HG03432 (cell line): Measurements from ENCODE around the gene NECTIN2.
"Not testable (repeated sequence)": the region's sequence is repeated elsewhere in the genome, so short reads cannot be mapped to it uniquely, and the experiment has no call there.

Experiments
- ATAC-seq: cut with Tn5 transposase; IDR thresholded peaks from one replicate; pipeline ENCODE4 v1.9.1; 2021; ENCODE audit warnings: mild to moderate bottlenecking, moderate library complexity; ENCODE audit not compliant: unreplicated experiment

Gene NECTIN2

DNA sequence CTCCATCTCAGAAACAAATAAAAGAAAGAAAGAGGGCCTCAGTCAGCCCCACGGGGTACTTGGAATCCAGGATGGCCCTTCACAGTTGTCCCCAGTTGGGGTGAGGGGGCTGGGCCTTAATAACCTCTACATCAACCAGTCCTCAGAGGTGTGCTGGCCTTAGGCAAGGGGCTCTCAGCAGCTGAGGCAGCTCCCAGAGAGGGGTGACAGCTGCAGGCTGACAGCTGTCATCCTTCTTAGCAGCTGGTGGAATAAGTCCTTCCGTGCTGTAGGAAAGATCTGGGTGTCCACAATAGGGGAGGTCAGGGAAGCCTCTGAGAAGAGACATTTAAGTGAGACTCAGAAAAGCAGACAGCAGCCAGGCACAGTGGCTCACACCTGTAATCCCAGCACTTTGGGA is 29.8 kb upstream of the NECTIN2 start:
- no peak for ATAC-seq

DNA sequence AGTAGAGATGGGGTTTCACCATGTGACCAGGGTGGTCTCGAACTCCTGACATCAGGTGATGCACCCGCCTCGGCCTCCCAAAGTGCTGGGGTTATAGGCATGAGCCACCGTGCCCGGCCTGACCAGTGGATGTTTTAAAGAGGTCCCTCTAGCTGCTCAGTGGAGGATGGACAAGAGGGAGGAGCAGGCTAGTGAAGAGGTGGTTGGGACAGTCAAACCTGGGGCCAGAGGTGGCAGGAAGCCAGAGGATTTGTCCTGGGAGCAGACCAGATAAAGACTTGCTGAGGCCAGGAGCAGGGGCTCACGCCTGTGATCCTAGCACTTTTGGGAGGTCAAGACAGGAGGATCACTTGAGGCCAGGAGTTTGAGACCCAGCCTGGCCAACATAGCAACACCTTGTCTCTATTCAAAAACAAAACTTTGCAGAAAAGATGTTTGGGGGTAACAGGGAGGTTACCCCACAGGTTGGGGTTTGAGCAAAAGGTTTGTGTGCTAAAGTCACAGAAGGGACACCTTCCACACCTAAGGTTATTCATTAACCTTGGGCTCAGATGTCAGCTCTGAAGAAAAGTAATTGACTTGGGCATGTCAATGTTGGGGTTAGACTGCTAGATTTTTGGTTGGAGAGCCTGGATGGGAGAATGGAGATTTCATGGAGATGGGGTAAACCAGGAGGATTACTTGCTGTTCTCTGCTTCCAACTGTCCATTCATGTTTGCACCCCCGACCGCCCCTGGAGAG is 28.2 kb upstream of the NECTIN2 start:
- no peak for ATAC-seq

DNA sequence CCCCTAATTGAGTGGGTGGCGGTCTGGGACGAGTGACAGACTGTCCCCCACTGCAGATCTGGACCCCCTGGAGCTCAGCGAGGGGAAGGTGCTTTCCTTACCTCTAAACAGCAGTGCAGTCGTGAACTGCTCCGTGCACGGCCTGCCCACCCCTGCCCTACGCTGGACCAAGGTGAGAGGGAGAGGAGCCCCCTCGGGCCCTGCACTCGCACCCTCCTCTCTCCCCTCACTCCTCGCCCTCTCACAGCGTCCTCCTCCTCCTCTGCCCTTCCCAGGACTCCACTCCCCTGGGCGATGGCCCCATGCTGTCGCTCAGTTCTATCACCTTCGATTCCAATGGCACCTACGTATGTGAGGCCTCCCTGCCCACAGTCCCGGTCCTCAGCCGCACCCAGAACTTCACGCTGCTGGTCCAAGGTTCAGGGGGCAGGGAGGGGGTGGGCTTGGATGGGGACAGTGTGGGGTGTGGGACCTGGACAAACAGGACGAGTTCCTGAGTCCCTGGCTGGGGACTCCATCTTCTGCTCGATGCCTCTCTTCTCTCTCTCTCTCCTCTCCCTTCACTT is 27.5 kb upstream of the NECTIN2 start:
- ATAC-seq = no peak

DNA sequence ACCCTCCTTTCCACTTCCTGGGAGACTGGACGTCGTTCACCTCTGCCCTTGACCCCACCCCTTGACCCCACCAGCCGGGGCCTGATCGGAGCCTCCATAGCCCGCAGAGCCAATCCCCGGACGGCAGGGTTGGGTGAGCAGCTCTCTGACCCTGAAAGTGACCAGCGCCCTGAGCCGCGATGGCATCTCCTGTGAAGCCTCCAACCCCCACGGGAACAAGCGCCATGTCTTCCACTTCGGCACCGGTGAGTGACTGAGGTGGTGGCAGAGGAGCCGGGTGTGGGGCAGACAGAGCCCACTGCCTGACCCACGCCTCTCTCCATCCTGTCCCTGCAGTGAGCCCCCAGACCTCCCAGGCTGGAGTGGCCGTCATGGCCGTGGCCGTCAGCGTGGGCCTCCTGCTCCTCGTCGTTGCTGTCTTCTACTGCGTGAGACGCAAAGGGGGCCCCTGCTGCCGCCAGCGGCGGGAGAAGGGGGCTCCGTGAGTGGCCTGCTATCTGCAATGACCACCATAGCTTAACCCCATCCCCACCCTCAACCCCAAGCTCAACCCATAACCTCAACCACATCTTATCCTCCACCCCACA is 26.8 kb upstream of the NECTIN2 start:
- ATAC-seq = no peak

- ATAC-seq = no peak
These were observed 25.2 kb upstream of the NECTIN2 start for GRCh38 chr19:44820648-44821609.

GRCh38 chr19:44822177-44822576 is 23.9 kb upstream of the NECTIN2 start:
- no peak for ATAC-seq

- ATAC-seq = no peak
These were observed 23.3 kb upstream of the NECTIN2 start for GRCh38 chr19:44822670-44823372.

- no peak for ATAC-seq
These were observed 22.8 kb upstream of the NECTIN2 start for GRCh38 chr19:44823373-44823698.

- ATAC-seq = no peak
These were observed 21.3 kb upstream of the NECTIN2 start for GRCh38 chr19:44824761-44825160.

DNA sequence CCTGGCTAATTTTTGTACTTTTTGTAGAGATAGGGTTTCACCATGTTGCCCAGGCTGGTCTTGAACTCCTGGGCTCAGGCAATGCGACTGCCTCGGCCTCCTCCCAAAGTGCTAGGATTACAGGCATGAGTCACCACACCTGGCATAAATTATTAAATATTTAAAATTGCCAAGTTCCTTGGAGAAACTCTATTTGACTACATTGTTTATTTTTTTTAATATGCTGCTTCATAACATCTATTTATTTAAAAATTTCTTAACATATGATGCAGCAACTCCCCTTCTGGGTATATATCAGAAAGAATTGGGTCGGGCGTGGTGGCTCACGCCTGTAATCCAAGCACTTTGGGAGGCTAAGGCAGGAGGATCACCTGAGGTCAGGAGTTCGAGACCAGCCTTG is 13.2 kb upstream of the NECTIN2 start:
- not testable (repeated sequence) for ATAC-seq

DNA sequence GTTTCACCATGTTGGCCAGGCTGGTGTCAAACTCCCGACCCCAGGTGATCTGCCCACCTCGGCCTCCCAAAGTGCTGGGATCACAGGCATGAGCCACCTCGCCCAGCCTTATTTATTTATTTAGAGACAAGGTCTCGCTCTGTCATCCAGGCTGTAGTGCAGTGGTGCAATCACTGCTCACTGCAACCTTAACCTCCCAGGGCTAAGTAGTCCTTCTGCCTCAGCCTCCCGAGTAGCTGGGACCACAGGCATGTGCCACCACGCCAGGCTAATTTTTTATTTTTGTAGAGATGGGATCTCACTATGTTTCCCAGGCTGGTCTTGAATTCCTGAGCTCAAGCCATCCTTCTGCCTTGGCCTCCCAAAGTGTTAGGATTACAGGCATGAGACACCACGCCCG is 11.7 kb upstream of the NECTIN2 start:
- not testable (repeated sequence) for ATAC-seq

GRCh38 chr19:44839276-44839675 is 6.8 kb upstream of the NECTIN2 start:
- ATAC-seq = no peak

DNA sequence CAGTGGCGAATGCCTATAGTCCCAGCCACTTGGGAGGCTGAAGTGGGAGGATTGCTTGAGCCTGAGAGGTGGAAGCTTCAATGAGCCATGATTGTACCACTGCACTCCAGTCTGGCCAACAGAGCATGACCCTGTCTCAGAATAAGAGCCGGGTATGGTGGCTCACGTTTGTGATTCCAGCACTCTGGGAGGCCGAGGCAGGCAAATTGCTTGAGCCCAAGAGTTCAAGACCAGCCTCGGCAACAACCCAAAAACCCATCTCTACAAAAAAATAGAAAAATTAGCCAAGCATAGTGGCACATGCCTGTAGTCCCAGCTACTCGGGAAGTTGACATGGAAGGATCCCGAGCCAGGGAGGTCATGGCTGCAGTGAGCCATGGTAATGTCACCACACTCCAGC is 5.3 kb upstream of the NECTIN2 start:
- ATAC-seq = no peak

- no peak for ATAC-seq
These were observed 4.9 kb upstream of the NECTIN2 start for GRCh38 chr19:44841231-44841630.

DNA sequence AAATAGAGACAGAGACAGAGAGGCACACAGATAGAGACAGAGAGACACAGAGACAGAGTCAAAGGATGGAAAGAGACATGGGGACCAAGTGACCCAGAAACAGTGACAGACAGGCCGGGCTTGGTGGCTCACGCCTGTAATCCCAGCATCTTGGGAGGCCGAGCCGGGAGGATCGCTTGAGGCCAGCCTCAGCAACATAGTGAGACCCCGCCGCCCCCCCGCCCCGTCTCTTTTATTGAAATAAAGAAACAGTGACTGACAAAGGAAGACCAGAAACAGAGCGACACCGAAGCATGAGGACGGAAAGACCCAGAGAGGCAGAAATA is 848 bp upstream of the NECTIN2 start:
- ATAC-seq = no peak

DNA sequence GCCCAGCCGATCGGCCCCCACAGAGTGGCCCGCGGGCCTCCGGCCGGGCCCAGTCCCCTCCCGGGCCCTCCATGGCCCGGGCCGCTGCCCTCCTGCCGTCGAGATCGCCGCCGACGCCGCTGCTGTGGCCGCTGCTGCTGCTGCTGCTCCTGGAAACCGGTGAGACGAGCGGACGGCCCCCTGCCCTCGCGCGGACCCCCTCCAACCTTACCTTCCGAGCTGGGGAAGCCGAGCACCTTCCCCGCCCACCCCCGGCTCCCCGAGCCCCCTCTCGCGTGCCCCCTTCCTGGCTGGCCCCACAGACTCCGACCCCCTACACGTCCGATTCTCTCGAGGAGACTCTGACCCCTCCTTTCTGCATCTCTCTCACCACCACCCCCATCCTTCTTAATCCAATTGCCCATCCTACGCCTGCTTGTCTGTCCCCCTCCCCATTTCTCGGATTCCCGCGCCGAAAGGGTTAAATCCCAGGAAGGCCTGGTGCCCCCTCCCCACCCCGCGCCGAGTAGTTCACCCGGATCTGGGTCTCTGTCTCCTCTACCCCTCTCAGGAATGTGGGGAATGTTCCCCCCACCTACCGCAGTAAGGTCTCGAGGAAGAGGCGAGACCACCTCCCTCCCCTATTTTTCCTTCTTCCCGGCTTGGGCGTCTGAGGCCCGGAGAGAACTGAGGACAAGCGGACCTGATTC is 502 bp downstream of the NECTIN2 start:
- no peak for ATAC-seq

- ATAC-seq = no peak
These were observed 1.3 kb downstream of the NECTIN2 start for GRCh38 chr19:44847144-44848035.

DNA sequence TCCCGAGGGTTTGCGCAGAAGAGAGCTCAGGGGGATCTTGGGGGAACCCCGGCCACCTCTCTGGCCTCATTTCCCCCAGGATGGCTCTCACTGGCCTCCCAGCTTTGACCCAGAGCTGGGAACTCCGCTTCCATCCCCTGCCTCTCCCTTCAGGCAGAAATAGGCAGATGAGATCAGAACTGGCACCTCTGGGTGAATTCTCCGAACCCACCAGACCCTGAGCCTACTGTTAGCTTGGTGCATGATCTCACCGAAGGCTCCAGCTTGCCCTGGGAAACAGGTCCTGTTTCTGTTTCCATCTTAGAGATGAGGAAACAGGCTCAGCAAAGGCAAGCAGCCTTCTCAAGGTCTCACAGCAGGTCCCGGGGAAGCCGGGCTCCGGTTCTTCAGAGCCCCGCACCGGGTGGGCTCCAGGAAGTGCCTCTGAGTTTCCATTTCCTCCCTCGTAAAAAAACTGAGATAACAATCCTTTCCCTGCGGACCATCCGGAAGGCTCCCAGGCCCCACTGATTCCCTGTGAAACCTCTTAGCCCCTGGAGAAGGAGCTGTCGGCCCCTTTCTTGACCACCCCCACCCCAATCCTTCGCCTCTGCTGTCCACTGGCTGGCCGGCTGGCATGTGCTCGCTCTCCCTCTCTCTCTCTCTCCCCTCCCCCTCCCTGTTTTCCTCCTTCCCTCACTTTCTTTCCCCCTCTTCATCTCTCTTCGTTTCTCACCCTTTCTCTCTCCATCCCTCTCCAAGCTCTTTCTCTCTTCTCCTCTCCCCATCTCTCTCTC is 2.1 kb downstream of the NECTIN2 start:
- ATAC-seq = no peak
